Measurements from ENCODE around the gene TMEM33.

Gene TMEM33

DNA sequence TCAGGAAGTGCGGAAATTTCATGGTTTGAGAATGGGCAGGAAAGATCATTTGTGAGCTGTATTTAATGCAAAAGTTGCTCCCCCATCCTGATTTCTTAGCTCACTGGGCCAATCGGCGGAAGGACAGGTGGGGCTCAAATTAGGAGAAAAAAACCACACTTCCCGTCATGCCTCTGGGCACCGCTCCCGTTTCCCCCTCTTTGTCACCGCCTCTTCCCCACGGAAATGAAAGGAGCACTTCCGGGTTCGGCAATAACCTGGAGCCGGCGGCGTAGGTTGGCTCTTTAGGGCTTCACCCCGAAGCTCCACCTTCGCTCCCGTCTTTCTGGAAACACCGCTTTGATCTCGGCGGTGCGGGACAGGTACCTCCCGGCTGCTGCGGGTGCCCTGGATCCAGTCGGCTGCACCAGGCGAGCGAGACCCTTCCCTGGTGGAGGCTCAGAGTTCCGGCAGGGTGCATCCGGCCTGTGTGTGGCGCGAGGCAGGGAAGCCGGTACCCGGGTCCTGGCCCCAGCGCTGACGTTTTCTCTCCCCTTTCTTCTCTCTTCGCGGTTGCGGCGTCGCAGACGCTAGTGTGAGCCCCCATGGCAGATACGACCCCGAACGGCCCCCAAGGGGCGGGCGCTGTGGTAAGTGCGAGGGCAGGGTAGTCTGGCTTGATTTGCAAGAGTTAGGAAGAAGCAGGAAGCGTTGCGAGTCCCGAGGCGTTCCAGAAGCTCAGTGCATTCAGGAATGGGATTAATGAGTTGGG is at the start of gene TMEM33:
Gene TMEM33, plus strand, starts transcription at position 529 of the 751 bp plus-strand sequence. Its CDS starts 56 bp downstream, at position 585.
- TF ChIP-seq EP300 (IDR thresholded peaks at IDR 0.05; ENCODE audit: borderline replicate concordance) (no peak), YY1 (IDR thresholded peaks at IDR 0.05; ENCODE audit: low read depth) (peak; percentile 58), TAF1 (IDR thresholded peaks at IDR 0.05; ENCODE audit: low read depth) (peak; percentile 76), MAX (IDR thresholded peaks at IDR 0.05) (0 out of 2 replicates have a peak, but pooled peaks have one; percentile 48), RAD21 (IDR thresholded peaks at IDR 0.05; ENCODE audit: low read depth) (no peak), REST (IDR thresholded peaks at IDR 0.05; ENCODE audit: low read depth) (no peak), TEAD4 (IDR thresholded peaks at IDR 0.05) (no peak)
- TF ChIP-seq, protein P1, sequence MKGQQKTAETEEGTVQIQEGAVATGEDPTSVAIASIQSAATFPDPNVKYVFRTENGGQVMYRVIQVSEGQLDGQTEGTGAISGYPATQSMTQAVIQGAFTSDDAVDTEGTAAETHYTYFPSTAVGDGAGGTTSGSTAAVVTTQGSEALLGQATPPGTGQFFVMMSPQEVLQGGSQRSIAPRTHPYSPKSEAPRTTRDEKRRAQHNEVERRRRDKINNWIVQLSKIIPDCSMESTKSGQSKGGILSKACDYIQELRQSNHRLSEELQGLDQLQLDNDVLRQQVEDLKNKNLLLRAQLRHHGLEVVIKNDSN (IDR thresholded peaks at IDR 0.05) = 0 out of 2 replicates have a peak, but pooled peaks have one; percentile 19

DNA sequence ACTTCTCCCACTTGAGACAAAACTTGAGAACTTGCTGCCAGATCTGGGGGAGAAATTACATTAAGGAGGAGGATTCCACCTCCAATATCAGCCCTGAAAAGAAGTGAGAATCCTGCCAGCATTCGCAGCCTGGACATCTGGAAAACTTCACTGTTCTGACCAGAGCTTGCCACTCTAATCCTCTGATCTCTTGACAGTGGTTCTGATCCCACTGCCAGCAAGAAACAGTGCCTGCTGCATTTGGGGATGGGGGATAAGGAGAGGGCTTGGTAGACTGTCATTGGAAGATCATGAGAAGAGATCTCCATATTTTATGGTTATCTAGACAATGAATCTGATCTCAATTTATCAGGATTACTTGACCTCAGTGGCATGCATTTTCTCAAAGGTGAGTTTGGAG is 49.8 kb upstream of the TMEM33 start:
- no peak for TF ChIP-seq CEBPB (IDR thresholded peaks at IDR 0.05)
- TF ChIP-seq MAX (IDR thresholded peaks at IDR 0.05) = no peak
- TF ChIP-seq REST (IDR thresholded peaks at IDR 0.05; ENCODE audit: low read depth) = no peak
- no peak for TF ChIP-seq EGR1 (IDR thresholded peaks at IDR 0.05)
- TF ChIP-seq FOXM1 (IDR thresholded peaks at IDR 0.05; ENCODE audit: borderline replicate concordance, low read depth) = no peak
- no peak for TF ChIP-seq TCF12 (IDR thresholded peaks at IDR 0.05; ENCODE audit: low read depth)
- no peak for TF ChIP-seq TEAD4 (IDR thresholded peaks at IDR 0.05)

GRCh38 chr4:41887277-41887676 is 48.0 kb upstream of the TMEM33 start:
- TF ChIP-seq, protein P1 (IDR thresholded peaks at IDR 0.05) = no peak
- no peak for TF ChIP-seq TEAD4 (IDR thresholded peaks at IDR 0.05)
- no peak for TF ChIP-seq MAX (IDR thresholded peaks at IDR 0.05)
- no peak for TF ChIP-seq CEBPB (IDR thresholded peaks at IDR 0.05)
- TF ChIP-seq TCF12 (IDR thresholded peaks at IDR 0.05; ENCODE audit: low read depth) = no peak
- TF ChIP-seq FOXM1 (IDR thresholded peaks at IDR 0.05; ENCODE audit: borderline replicate concordance, low read depth) = no peak
- no peak for TF ChIP-seq ZBTB7A (IDR thresholded peaks at IDR 0.05; ENCODE audit: low read depth)
- no peak for TF ChIP-seq EP300 (IDR thresholded peaks at IDR 0.05; ENCODE audit: borderline replicate concordance)

DNA sequence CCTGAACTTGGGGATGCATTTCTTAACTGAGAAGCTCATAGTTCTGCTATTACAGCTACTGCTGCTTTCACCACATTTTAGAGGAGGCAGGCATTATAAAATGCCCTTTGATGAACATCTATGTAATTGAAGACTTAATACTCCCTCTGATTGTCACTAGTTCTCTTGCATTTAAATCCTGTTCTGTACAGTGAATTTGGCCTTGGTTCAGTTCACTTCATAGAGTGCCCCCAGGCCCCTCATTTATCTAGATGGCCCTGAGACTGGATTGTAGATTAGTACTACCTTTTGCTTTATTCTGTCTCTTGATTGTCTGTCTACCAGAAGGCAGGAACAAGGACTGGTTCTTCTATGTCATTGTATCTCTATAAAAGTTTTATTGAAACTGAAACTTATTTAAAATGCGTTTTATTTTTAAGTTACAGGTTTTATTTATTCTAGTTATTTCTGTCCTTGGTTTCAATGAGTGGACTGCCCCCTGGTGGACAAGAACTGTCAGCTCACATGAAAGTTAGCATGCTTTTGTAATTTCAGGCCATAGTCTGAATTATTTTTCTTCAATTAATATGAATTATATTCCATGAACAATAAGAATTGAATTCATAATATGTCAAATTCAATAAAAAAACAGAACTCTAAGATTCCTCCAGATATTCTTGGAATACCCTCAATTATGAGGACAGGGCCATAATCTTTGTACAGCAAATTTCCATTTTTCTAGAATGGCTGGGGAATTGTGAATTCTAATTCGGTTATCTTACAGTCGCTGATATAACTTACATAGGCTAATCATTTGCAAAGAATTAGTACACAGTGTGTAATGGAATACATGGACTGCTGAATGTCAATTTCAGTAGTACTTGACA is 47.2 kb upstream of the TMEM33 start:
- TF ChIP-seq ZBTB7A (IDR thresholded peaks at IDR 0.05; ENCODE audit: low read depth) (no peak), RAD21 (IDR thresholded peaks at IDR 0.05; ENCODE audit: low read depth) (peak; percentile 74)

DNA sequence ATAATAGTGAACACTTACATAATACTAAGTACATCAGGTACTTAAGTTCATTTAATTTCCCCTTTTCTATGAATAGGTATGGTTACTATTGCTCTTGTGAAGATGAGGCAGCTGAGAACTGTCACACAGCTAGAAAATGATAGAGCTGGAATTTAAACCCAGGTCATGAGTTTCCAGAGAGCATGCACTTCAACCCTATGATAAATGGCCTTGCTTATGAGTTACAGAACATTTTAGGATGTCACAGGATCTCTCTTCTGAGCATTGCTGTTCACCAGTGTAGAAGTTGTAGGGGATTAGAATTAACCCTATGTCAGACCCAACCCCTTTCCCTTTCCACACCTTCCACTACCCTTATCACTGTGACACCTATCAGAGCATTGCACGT is 46.5 kb upstream of the TMEM33 start:
- no peak for TF ChIP-seq TEAD4 (IDR thresholded peaks at IDR 0.05)
- TF ChIP-seq YY1 (IDR thresholded peaks at IDR 0.05; ENCODE audit: low read depth) = no peak
- TF ChIP-seq MAX (IDR thresholded peaks at IDR 0.05) = no peak
- no peak for TF ChIP-seq RAD21 (IDR thresholded peaks at IDR 0.05; ENCODE audit: low read depth)

DNA sequence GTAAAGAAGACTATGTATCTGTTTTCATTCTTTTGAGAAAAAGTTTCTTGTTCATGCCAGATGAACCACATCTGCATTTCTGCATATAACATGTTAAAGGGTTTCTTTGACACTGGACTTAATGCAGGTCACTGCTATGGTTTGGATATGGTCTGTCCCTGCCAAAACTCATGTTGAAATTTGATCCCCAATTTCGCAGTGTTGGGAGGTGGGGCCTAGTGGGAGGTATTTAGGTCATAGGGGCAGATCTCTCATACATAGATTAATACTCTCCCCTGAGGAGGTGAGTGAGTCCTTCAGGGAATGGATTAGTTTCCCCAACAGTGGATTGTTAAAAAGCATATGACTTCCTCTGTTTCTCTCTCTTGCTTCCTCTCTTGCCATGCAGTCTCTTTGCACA is 45.9 kb upstream of the TMEM33 start:
- TF ChIP-seq CREB1 (IDR thresholded peaks at IDR 0.05; ENCODE audit: low read depth) = no peak
- no peak for TF ChIP-seq FOXM1 (IDR thresholded peaks at IDR 0.05; ENCODE audit: borderline replicate concordance, low read depth)
- TF ChIP-seq ZBTB7A (IDR thresholded peaks at IDR 0.05; ENCODE audit: low read depth) = no peak
- no peak for TF ChIP-seq REST (IDR thresholded peaks at IDR 0.05; ENCODE audit: low read depth)
- TF ChIP-seq EGR1 (IDR thresholded peaks at IDR 0.05) = no peak
- no peak for TF ChIP-seq TCF12 (IDR thresholded peaks at IDR 0.05; ENCODE audit: low read depth)
- TF ChIP-seq MAX (IDR thresholded peaks at IDR 0.05) = no peak
- no peak for TF ChIP-seq NFIC (IDR thresholded peaks at IDR 0.05)
- no peak for TF ChIP-seq YY1 (IDR thresholded peaks at IDR 0.05; ENCODE audit: low read depth)
- no peak for TF ChIP-seq CEBPB (IDR thresholded peaks at IDR 0.05)
- TF ChIP-seq RAD21 (IDR thresholded peaks at IDR 0.05; ENCODE audit: low read depth) = no peak
- no peak for TF ChIP-seq EP300 (IDR thresholded peaks at IDR 0.05; ENCODE audit: borderline replicate concordance)
- TF ChIP-seq, protein P1 (IDR thresholded peaks at IDR 0.05) = no peak

Data from Ishikawa (cell line).